BE2C (cell line): ENCODE results near the gene NDFIP1.

Experiments used
- DNase-seq: peaks from one replicate; pipeline ENCODE4 v3.0.0-alpha.2; 2020
- H3K27me3 ChIP-seq: fragments of 250-450 bp; sonication (Bioruptor Pico); 2 replicates; pipeline ENCODE4 v1.5.1; 2020; ENCODE audit warnings: mild to moderate bottlenecking
- H3K36me3 ChIP-seq: fragments of 250-450 bp; sonication (Bioruptor Pico); 2 replicates; pipeline ENCODE4 v1.5.1; 2020; ENCODE audit warnings: mild to moderate bottlenecking
- H3K4me1 ChIP-seq: fragments of 250-450 bp; sonication (Bioruptor Pico); 2 replicates; pipeline ENCODE4 v1.5.1; 2020
- H3K4me3 ChIP-seq: 2 replicates; pipeline ENCODE4 v1.5.1; 2011; ENCODE audit warnings: low read depth, low read length
- H3K9me3 ChIP-seq: fragments of 250-450 bp; sonication (Bioruptor Pico); 2 replicates; pipeline ENCODE4 v1.5.1; 2020
- TF ChIP-seq, protein P1 (sequence below): IDR thresholded peaks from 2 replicates; pipeline ENCODE4 v1.5.1; 2012; ENCODE audit warnings: mild to moderate bottlenecking, low read depth, low read length

Gene NDFIP1

DNA sequence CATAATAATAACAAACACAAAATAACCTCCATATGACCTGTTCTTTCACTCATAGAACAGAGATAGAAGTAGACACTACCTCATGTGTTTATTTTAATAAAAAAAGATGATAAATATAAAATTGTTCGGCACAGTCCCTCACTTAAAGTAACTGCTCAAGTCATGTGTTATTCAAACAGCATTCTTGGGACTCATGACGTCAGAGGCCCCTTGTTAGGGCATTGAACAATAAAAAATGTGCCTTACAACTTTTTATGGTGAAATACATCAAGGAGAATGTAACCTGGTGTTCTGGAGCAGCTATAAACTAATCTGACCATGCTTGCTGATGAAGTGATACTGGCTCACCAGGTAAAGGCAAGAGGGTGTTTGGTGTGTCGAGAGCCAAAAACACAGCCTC is 12.2 kb upstream of the NDFIP1 start:
- H3K36me3 ChIP-seq: no peaks in the 10 kb centered on the region
- H3K4me3 ChIP-seq: no peak overlapping the region
- H3K9me3 ChIP-seq: no peaks in the 10 kb centered on the region
- no peaks in the 10 kb centered on the region for H3K4me1 ChIP-seq
- TF ChIP-seq, protein P1, sequence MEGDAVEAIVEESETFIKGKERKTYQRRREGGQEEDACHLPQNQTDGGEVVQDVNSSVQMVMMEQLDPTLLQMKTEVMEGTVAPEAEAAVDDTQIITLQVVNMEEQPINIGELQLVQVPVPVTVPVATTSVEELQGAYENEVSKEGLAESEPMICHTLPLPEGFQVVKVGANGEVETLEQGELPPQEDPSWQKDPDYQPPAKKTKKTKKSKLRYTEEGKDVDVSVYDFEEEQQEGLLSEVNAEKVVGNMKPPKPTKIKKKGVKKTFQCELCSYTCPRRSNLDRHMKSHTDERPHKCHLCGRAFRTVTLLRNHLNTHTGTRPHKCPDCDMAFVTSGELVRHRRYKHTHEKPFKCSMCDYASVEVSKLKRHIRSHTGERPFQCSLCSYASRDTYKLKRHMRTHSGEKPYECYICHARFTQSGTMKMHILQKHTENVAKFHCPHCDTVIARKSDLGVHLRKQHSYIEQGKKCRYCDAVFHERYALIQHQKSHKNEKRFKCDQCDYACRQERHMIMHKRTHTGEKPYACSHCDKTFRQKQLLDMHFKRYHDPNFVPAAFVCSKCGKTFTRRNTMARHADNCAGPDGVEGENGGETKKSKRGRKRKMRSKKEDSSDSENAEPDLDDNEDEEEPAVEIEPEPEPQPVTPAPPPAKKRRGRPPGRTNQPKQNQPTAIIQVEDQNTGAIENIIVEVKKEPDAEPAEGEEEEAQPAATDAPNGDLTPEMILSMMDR: no peak
- no peaks in the 10 kb centered on the region for H3K27me3 ChIP-seq
- DNase-seq: no peak

DNA sequence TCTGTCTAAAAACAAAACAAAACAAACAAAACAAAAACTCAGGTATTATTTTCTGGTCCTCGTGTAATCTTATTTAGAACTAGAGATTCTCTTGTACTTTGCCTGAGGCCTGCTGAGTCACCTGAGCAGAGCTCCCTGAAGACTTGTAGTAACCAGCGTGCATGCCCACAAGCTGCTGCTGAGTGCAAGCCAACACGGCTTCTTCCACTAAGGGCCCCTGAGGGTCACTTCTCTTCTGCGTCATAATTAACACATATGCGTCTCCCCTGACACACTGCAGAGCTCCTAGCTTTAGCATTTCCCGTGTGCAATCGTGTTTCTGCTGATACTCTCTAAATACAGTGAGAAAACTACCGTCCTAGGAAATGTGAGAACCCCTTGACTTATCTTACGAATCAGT is 10.9 kb upstream of the NDFIP1 start:
- H3K36me3 ChIP-seq: no peaks in the 10 kb centered on the region
- H3K4me3 ChIP-seq: no peak overlapping the region
- no peaks in the 10 kb centered on the region for H3K27me3 ChIP-seq
- no peaks in the 10 kb centered on the region for H3K4me1 ChIP-seq
- TF ChIP-seq, protein P1: no peak
- no peaks in the 10 kb centered on the region for H3K9me3 ChIP-seq
- no peak for DNase-seq

DNA sequence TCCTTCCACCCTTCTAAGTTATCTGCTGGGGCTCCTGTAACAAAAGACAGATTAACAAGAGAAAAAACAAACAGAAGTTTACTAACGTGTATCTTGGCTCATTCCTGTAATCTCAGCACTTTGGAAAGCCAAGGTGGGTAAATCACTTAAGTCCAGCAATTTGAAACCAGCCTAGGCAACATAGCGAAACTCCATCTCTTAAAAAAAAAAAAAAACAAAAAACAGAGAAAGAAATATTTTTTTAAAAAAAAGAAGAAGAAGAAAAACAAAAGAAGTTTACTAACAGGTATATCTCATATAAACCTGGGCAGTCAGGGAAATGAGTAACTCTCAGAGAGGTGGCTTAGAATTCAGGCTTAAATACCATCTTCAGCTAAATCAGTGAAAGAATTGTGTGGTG is 10.3 kb upstream of the NDFIP1 start:
- TF ChIP-seq, protein P1: no peak
- H3K36me3 ChIP-seq: no peaks in the 10 kb centered on the region
- H3K4me1 ChIP-seq: no peaks in the 10 kb centered on the region
- H3K27me3 ChIP-seq: no peaks in the 10 kb centered on the region
- no peak for DNase-seq
- no peak overlapping the region for H3K4me3 ChIP-seq
- no peaks in the 10 kb centered on the region for H3K9me3 ChIP-seq

DNA sequence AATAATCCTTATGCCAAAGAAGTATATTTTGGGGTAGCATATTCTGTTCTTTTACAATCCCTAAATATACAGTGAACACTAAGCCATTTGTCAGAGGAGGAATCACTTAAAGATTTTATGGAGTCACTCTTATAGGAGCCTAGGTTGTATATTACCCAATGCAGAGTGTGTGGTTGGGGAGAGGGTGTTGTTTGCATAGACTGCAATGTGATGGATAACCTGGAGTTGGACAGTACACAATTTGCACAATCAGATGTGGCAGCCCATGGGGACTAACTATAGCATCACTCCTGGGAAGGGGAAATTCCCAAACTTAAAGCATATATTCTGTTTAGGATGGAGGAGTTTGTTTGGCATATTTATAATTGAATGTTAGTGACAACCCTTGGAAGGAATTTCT is 9.6 kb upstream of the NDFIP1 start:
- H3K36me3 ChIP-seq: no peaks in the 10 kb centered on the region

DNA sequence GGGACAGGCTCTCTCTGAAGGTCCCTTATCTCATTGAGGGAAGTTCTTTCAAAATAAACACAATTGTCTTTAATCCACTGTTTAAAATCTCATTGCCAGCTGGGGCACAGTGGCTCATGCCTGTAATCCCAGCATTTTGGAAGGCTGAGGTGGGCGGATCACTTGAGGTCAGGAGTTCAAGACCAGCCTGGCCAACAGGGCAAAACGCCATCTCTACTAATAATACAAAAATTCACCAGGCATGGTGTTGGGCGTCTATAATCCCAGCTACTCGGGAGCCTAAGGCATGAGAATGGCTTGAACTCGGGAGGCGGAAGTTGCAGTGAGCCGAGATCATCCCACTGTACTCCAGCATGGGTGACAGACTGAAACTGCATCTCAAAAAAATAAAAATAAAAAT is 8.3 kb upstream of the NDFIP1 start:
- H3K36me3 ChIP-seq: no peaks in the 10 kb centered on the region
- DNase-seq: no peak
- TF ChIP-seq, protein P1: no peak
- no peaks in the 10 kb centered on the region for H3K9me3 ChIP-seq
- no peaks in the 10 kb centered on the region for H3K4me1 ChIP-seq
- no peak overlapping the region for H3K4me3 ChIP-seq
- H3K27me3 ChIP-seq: no peaks in the 10 kb centered on the region

More for the DNA sequence above, 9.6 kb upstream of the NDFIP1 start:
- no peaks in the 10 kb centered on the region for H3K9me3 ChIP-seq
- TF ChIP-seq, protein P1: no peak
- DNase-seq: no peak
- no peaks in the 10 kb centered on the region for H3K27me3 ChIP-seq
- no peak overlapping the region for H3K4me3 ChIP-seq
- H3K4me1 ChIP-seq: no peaks in the 10 kb centered on the region

DNA sequence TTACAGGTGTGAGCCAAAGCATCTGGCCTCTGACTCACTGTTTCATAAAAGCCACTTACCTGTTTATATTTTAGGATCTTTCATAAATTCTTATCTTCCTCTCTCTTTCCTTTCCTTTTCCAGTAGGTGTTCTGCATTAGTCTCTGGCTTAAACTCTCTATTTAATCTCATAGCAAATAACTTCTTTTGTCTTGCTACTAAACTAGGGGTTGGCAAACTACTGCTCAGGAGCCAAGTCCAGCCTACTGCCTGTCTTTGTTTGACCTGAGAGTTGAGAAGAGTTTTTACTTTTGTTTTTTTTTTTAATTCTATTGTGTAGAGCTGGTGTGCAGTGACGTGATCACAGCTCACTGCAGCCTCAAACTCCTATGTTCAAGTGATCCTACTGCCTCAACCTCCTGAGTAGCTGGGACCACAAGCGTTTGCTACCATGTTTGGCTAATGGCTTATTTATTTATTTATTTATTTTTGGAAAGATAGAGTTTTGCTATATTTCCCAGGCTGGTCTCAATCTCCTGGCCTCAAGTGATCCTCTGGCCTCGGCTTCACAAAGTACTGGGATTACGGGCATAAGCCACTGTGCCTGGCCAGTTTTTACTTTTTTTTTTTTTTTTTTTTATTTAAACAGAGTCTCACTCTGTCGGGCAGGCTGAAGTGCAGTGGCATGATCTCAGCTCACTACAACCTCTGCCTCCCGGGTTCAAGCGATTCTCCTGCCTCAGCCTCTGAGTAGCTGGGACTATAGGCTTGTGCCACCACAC is 5.4 kb upstream of the NDFIP1 start:
- TF ChIP-seq, protein P1: no peak
- H3K4me3 ChIP-seq: no peak overlapping the region
- H3K4me1 ChIP-seq: peaks cover 7% of the 10 kb centered on the region
- DNase-seq: no peak
- H3K36me3 ChIP-seq: no peaks in the 10 kb centered on the region
- H3K27me3 ChIP-seq: no peaks in the 10 kb centered on the region
- no peaks in the 10 kb centered on the region for H3K9me3 ChIP-seq
